Neural cell (in vitro differentiated cells): ENCODE results near the gene AP1S1. TPM values are rescaled to one million over a fixed set of nuclear protein-coding genes. Genes with fewer than 3 reads are reported as not detected.

Experiments
- H2AFZ ChIP-seq: fragments of 200-600, 300-800 bp; sonication (generic), shearing (Covaris generic); 2 replicates; pipeline ENCODE4 v1.6.0; 2014; ENCODE audit warnings: low read depth, mild to moderate bottlenecking, antibody characterized with exemption, low read length, moderate library complexity
- H3F3A ChIP-seq: fragments of 200-600 bp; shearing (Covaris generic); 2 replicates; pipeline ENCODE4 v1.6.1; 2016; ENCODE audit warnings: mild to moderate bottlenecking, moderate library complexity, mixed read lengths, antibody characterized with exemption, low read length; ENCODE audit not compliant: insufficient read depth, poor library complexity, severe bottlenecking
- H3K27ac ChIP-seq: fragments of 200-600, 300-800 bp; sonication (generic), shearing (Covaris generic); 2 replicates; pipeline ENCODE4 v1.5.1; 2014; ENCODE audit warnings: mild to moderate bottlenecking, low read length, moderate library complexity
- H3K27me3 ChIP-seq: fragments of 300-800, 200-600 bp; sonication (generic), shearing (Covaris generic); 2 replicates; pipeline ENCODE4 v1.6.0; 2014; ENCODE audit warnings: mild to moderate bottlenecking, low read depth, low read length, moderate library complexity; ENCODE audit not compliant: insufficient read depth
- H3K36me3 ChIP-seq: fragments of 300-800, 200-600 bp; sonication (generic), shearing (Covaris generic); 2 replicates; pipeline ENCODE4 v1.5.1; 2014; ENCODE audit warnings: mild to moderate bottlenecking, antibody characterized with exemption, low read length, moderate library complexity; ENCODE audit not compliant: insufficient read depth
- H3K4me2 ChIP-seq: fragments of 300-800, 200-600 bp; sonication (generic), shearing (Covaris generic); 2 replicates; pipeline ENCODE4 v1.6.0; 2014; ENCODE audit warnings: mild to moderate bottlenecking, low read length
- H3K4me3 ChIP-seq: fragments of 300-800, 200-600 bp; sonication (generic), shearing (Covaris generic); 2 replicates; pipeline ENCODE4 v1.5.1; 2014; ENCODE audit warnings: mild to moderate bottlenecking, low read length, moderate library complexity
- H3K79me2 ChIP-seq: fragments of 200-600 bp; shearing (Covaris generic); replicated peaks from 2 replicates; pipeline ENCODE4 v1.6.0; 2014; ENCODE audit warnings: mild to moderate bottlenecking, low read length, moderate library complexity; ENCODE audit not compliant: insufficient read depth
- H3K9ac ChIP-seq: fragments of 300-800, 200-600 bp; sonication (generic), shearing (Covaris generic); 2 replicates; pipeline ENCODE4 v1.6.1; 2016; ENCODE audit warnings: mild to moderate bottlenecking, low read length, mixed read lengths
- H3K9me2 ChIP-seq: fragments of 200-600 bp; shearing (Covaris generic); 2 replicates; pipeline ENCODE4 v1.6.1; 2016; ENCODE audit warnings: mild to moderate bottlenecking, low read length, mixed read lengths; ENCODE audit not compliant: insufficient read depth
- H3K9me3 ChIP-seq: fragments of 200-600, 300-800 bp; sonication (generic), shearing (Covaris generic); 2 replicates; pipeline ENCODE4 v1.6.1; 2016; ENCODE audit warnings: mild to moderate bottlenecking, mixed run types, low read length, moderate library complexity, mixed read lengths
- H4K20me1 ChIP-seq: fragments of 200-600 bp; shearing (Covaris generic); 2 replicates; pipeline ENCODE4 v1.6.1; 2016; ENCODE audit warnings: mild to moderate bottlenecking, mixed run types; ENCODE audit not compliant: insufficient read depth
- CTCF ChIP-seq: fragments of 450-650 bp; IDR thresholded peaks from 2 replicates; pipeline ENCODE4 v1.5.1; 2014; ENCODE audit warnings: antibody characterized with exemption, mild to moderate bottlenecking, moderate library complexity; ENCODE audit not compliant: poor library complexity, severe bottlenecking
- EP300 ChIP-seq: fragments of 450-650 bp; conservative IDR thresholded peaks from 2 replicates; pipeline ENCODE4 v1.6.1; 2014; ENCODE audit warnings: antibody characterized with exemption, mild to moderate bottlenecking, moderate library complexity; ENCODE audit not compliant: poor library complexity, severe bottlenecking
- EZH2 ChIP-seq: fragments of 200-600, 300-800 bp; shearing (Covaris generic), sonication (generic); IDR thresholded peaks from 2 replicates; pipeline ENCODE4 v1.6.1; 2014; ENCODE audit warnings: antibody characterized with exemption, low read length, borderline replicate concordance, mild to moderate bottlenecking; ENCODE audit not compliant: insufficient read depth, poor library complexity, severe bottlenecking
- MXI1 ChIP-seq: fragments of 450-650 bp; conservative IDR thresholded peaks from 2 replicates; pipeline ENCODE4 v1.6.1; 2014; ENCODE audit warnings: antibody characterized with exemption, mild to moderate bottlenecking; ENCODE audit not compliant: poor library complexity, severe bottlenecking
- POLR2AphosphoS5 ChIP-seq: IDR thresholded peaks from 2 replicates; pipeline ENCODE4 v1.6.1; 2012
- RAD21 ChIP-seq: fragments of 450-650 bp; conservative IDR thresholded peaks from 2 replicates; pipeline ENCODE4 v1.6.1; 2014; ENCODE audit warnings: antibody characterized with exemption, mild to moderate bottlenecking, moderate library complexity
- REST ChIP-seq: IDR thresholded peaks from 2 replicates; pipeline ENCODE4 v1.6.1; 2012; ENCODE audit warnings: borderline replicate concordance
- SMC3 ChIP-seq: fragments of 450-650 bp; conservative IDR thresholded peaks from 2 replicates; pipeline ENCODE4 v1.6.1; 2014; ENCODE audit warnings: antibody characterized with exemption, mild to moderate bottlenecking, moderate library complexity; ENCODE audit not compliant: poor library complexity
- TAF1 ChIP-seq: IDR thresholded peaks from 2 replicates; pipeline ENCODE4 v1.6.1; 2012; ENCODE audit warnings: low read depth
- polyA plus RNA-seq: library from polyadenylated mRNA; depleted of rRNA; stranded (reverse); fragments of >200 nt; gene quantifications from 2 replicates; pipeline ENCODE4 v1.2.3, GENCODE V29; 2014

Gene AP1S1
- polyA plus RNA-seq, 1 donor from 2014 or later: 344 TPM

DNA sequence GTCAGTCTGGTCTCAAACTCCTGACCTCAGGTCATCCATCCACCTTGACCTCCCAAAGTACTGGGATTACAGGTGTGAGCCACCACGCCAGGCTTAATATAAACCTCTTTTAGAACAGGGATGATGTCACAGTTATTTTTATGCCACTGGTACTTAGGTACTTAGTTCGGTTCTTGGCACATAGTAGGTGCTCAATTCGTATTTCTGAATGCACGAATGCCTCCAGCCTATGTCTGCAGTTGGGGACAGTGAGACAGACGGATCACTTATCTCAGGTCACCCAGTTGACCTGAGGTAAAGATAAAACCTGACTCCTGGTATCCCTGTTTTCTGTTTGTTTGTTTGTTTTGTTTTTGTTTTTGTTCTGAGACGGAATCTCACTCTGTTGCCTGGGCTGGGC, 31.9 kb downstream of the AP1S1 start:
- peaks cover 3% of the 10 kb centered on the region for H3K27me3 ChIP-seq
- H3K36me3 ChIP-seq: no peaks in the 10 kb centered on the region
- no peaks in the 10 kb centered on the region for H3K79me2 ChIP-seq
- no peaks in the 10 kb centered on the region for H4K20me1 ChIP-seq
- H3K4me2 ChIP-seq: no peak overlapping the region
- H3K9me2 ChIP-seq: no peaks in the 10 kb centered on the region
- no peaks in the 10 kb centered on the region for H3F3A ChIP-seq
- H3K27ac ChIP-seq: no peak overlapping the region
- H2AFZ ChIP-seq: no peak overlapping the region
- H3K4me3 ChIP-seq: no peak overlapping the region
- TF ChIP-seq SMC3: no peak
- no peak for TF ChIP-seq EP300
- TF ChIP-seq POLR2AphosphoS5: no peak
- no peak for TF ChIP-seq REST
- no peak for TF ChIP-seq EZH2
- TF ChIP-seq TAF1: no peak
- TF ChIP-seq RAD21: no peak
- TF ChIP-seq MXI1: no peak
- TF ChIP-seq CTCF: no peak
- H3K9ac ChIP-seq: no peak overlapping the region
- H3K9me3 ChIP-seq: no peaks in the 10 kb centered on the region

DNA sequence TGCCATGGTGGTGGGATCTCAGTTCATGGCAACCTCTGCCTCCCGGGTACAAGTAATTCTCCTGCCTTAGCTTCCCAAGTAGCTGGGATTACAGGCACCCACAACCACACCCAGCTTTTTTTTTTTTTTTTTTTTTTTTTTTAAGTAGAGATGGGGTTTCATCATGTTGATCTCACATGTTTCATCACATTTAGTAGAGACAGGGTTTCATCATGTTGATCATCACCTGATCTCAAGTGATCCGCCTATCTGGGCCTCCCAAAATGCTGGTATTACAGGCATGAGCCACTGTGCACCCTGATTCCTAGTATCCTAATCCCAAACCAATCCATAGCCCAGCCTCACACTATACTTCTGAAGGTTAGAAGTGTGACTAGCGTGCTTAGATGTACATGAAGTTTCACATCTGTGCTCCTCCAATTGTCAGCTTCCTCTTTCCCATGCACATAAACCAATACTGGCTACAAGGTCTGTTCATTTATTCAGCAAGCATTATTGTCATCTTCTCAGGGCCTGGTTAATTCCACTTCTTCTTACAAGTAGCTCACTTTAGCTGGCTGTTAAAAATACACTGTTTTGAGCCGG, 32.7 kb downstream of the AP1S1 start:
- H3F3A ChIP-seq: no peaks in the 10 kb centered on the region
- H3K27me3 ChIP-seq: no peaks in the 10 kb centered on the region
- H3K27ac ChIP-seq: no peak overlapping the region

More for the DNA sequence above, 32.7 kb downstream of the AP1S1 start:
- H4K20me1 ChIP-seq: no peaks in the 10 kb centered on the region
- no peaks in the 10 kb centered on the region for H3K9me3 ChIP-seq
- TF ChIP-seq TAF1 (no peak), RAD21 (no peak), EZH2 (no peak), SMC3 (no peak), MXI1 (no peak), CTCF (no peak), REST (no peak), EP300 (no peak), POLR2AphosphoS5 (no peak)
- no peak overlapping the region for H3K9ac ChIP-seq
- no peak overlapping the region for H2AFZ ChIP-seq
- no peaks in the 10 kb centered on the region for H3K36me3 ChIP-seq
- H3K9me2 ChIP-seq: no peaks in the 10 kb centered on the region
- no peak overlapping the region for H3K4me3 ChIP-seq
- H3K79me2 ChIP-seq: no peaks in the 10 kb centered on the region
- H3K4me2 ChIP-seq: no peak overlapping the region
